Measurements from ENCODE around the gene RASA3. TPM values are rescaled to one million over a fixed set of nuclear protein-coding genes. Genes with fewer than 3 reads are reported as not detected.

RASA3 gene
- total RNA-seq, 1 experiment from 2014 or later, result 22.3 TPM

GRCh38 chr13:114151031-114151430 is 18.6 kb upstream of the RASA3 start (continued):
- TF ChIP-seq PRDM15 (CRISPR knock-in tag; IDR thresholded peaks at IDR 0.05) (no peak), IRF2 (CRISPR knock-in tag; IDR thresholded peaks at IDR 0.05; ENCODE audit: borderline replicate concordance, low read depth) (no peak), MYBL2 (CRISPR knock-in tag; IDR thresholded peaks at IDR 0.05) (no peak), PREB (CRISPR knock-in tag; IDR thresholded peaks at IDR 0.05; ENCODE audit: borderline replicate concordance) (no peak), FOXJ3 (CRISPR knock-in tag; IDR thresholded peaks at IDR 0.05; ENCODE audit: borderline replicate concordance) (no peak), GRHL2 (CRISPR knock-in tag; IDR thresholded peaks at IDR 0.05; ENCODE audit: insufficient replicate concordance, severe bottlenecking) (no peak), FOXK1 (CRISPR knock-in tag; IDR thresholded peaks at IDR 0.05) (no peak), SP1 (CRISPR knock-in tag; conservative IDR thresholded peaks at IDR 0.05) (no peak), TCF7 (CRISPR knock-in tag; IDR thresholded peaks at IDR 0.05; ENCODE audit: low read depth) (no peak), E2F4 (CRISPR knock-in tag; IDR thresholded peaks at IDR 0.05; ENCODE audit: borderline replicate concordance, low read depth) (no peak), PRRX2 (CRISPR knock-in tag; IDR thresholded peaks at IDR 0.05) (no peak), RORB (CRISPR knock-in tag; IDR thresholded peaks at IDR 0.05) (no peak), MLX (CRISPR knock-in tag; IDR thresholded peaks at IDR 0.05) (no peak)

- Mint-ChIP-seq H3K9me3 (peaks cover 8% of the 10 kb centered on the region), H3K4me1 (no peaks in the 10 kb centered on the region), H3K4me3 (no peak overlapping the region), H3K36me3 (no peaks in the 10 kb centered on the region), H3K27ac (no peak overlapping the region), H3K27me3 (ENCODE audit: low read depth) (no peaks in the 10 kb centered on the region; the same call in 1 of the 2 replicates)
- POLR2A ChIA-PET, result no interaction called here
- TF ChIP-seq TP53 (CRISPR knock-in tag; IDR thresholded peaks at IDR 0.05), result no peak
- TF ChIP-seq ATF1 (CRISPR knock-in tag; IDR thresholded peaks at IDR 0.05), result no peak
- TF ChIP-seq ARID4B (CRISPR knock-in tag; IDR thresholded peaks at IDR 0.05; ENCODE audit: borderline replicate concordance), result no peak
- TF ChIP-seq MXD4 (CRISPR knock-in tag; IDR thresholded peaks at IDR 0.05; ENCODE audit: borderline replicate concordance), result no peak
- no peak for TF ChIP-seq HMGXB4 (CRISPR knock-in tag; IDR thresholded peaks at IDR 0.05)
- no peak for TF ChIP-seq NFATC4 (CRISPR knock-in tag; IDR thresholded peaks at IDR 0.05)
- no peak for TF ChIP-seq GRHL2 (CRISPR knock-in tag; IDR thresholded peaks at IDR 0.05; ENCODE audit: insufficient replicate concordance, severe bottlenecking)
- TF ChIP-seq TCF7 (CRISPR knock-in tag; IDR thresholded peaks at IDR 0.05; ENCODE audit: low read depth), result no peak
- no peak for TF ChIP-seq NR1H2 (CRISPR knock-in tag; IDR thresholded peaks at IDR 0.05)
- DNase-seq (ENCODE audit: low spot score) (no peak), ATAC-seq (no peak)
- CTCF ChIA-PET, result no interaction called here
Observed at GRCh38 chr13:114149774-114150740, 17.6 kb upstream of the RASA3 start.
